GM21447 (cell line): Measurements from ENCODE around the gene LYZL1.
"Not testable (repeated sequence)": the region's sequence is repeated elsewhere in the genome, so short reads cannot be mapped to it uniquely, and the experiment has no call there.

Experiments
- ATAC-seq: cut with Tn5 transposase; IDR thresholded peaks from one replicate; pipeline ENCODE4 v1.9.1; 2021; ENCODE audit not compliant: unreplicated experiment

LYZL1 gene

DNA sequence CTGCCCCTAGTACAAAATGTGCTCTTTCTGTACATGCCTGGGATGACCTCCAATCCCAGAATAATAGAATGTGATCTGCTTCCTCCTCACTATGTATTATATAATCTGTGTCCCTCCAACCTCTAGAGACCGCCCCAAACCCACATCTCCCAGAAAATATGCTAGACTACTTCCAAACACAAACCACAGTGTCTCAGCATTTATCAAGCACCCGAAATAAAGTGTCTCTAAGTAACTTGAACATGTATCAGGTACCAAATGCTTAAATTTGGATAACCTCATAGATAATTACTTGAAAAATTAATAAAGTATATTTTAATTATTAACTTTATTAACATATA, 16.1 kb downstream of the LYZL1 start:
- ATAC-seq, result no peak

DNA sequence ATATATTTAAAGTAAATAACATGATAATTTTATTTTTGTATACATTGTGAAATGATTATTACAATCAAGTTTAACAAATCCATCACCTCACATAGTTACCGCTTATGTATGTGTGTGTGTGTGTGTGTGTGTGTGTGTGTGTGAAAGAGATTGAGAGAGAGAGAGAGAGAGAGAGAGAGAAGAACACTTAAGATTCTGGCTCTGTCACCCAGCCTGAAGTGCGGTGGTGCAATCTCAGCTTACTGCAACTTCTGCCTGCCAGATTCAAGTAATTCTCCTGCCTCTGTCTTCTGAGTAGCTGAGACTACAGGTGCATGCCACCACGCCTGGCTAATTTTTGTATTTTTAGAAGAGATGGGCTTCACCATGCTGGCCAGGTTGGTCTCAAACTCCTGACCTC, 17.8 kb downstream of the LYZL1 start:
- ATAC-seq, result no peak

GRCh38 chr10:29308142-29308541, 19.3 kb downstream of the LYZL1 start:
- ATAC-seq, result not testable (repeated sequence)

GRCh38 chr10:29309465-29309864, 20.6 kb downstream of the LYZL1 start:
- ATAC-seq, result no peak

- not testable (repeated sequence) for ATAC-seq
Observed at GRCh38 chr10:29310463-29310862, 21.6 kb downstream of the LYZL1 start.

GRCh38 chr10:29313071-29313470, 24.2 kb downstream of the LYZL1 start:
- ATAC-seq, result no peak

GRCh38 chr10:29314726-29315125, 25.9 kb downstream of the LYZL1 start:
- no peak for ATAC-seq

DNA sequence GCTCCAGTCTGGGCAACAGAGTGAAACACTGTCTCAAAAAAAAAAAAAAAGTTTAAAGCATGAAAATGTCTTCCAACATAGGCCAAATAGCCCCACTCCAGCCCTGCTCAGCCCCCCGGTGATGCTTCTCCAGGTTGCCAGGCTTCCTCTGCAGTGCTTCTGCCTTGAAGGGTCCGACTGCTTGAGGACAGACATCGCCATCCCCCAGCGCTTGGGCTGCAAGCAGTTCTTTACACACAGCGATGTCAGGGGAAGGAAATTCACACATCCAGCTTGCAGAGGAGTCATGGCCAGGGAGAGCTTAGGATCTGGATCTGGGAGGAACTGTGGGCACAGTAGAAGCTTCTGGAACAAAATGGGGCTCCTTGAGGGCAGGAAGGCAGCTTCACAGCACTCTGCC, 26.9 kb downstream of the LYZL1 start:
- no peak for ATAC-seq

GRCh38 chr10:29316308-29317026, 27.6 kb downstream of the LYZL1 start:
- ATAC-seq, result no peak

DNA sequence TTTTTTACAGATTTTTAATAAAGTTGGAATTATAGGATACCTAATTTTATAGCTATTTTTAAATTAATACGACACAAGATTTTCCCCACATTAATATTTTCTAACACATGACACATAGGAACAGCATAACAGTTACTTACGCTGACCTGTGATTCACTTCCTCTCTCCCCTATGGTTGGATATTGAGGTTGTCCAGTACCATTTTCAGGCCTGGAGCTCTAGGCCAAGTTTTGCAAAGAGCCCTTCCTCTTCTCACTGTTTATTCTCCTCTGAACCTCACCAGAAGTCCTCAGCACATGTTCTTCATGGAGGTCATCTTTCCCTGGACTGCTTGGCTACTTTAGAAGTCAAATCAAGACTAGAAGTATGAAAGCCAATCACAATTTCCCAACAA, 28.2 kb downstream of the LYZL1 start:
- no peak for ATAC-seq

GRCh38 chr10:29317423-29318021, 28.7 kb downstream of the LYZL1 start:
- no peak for ATAC-seq

DNA sequence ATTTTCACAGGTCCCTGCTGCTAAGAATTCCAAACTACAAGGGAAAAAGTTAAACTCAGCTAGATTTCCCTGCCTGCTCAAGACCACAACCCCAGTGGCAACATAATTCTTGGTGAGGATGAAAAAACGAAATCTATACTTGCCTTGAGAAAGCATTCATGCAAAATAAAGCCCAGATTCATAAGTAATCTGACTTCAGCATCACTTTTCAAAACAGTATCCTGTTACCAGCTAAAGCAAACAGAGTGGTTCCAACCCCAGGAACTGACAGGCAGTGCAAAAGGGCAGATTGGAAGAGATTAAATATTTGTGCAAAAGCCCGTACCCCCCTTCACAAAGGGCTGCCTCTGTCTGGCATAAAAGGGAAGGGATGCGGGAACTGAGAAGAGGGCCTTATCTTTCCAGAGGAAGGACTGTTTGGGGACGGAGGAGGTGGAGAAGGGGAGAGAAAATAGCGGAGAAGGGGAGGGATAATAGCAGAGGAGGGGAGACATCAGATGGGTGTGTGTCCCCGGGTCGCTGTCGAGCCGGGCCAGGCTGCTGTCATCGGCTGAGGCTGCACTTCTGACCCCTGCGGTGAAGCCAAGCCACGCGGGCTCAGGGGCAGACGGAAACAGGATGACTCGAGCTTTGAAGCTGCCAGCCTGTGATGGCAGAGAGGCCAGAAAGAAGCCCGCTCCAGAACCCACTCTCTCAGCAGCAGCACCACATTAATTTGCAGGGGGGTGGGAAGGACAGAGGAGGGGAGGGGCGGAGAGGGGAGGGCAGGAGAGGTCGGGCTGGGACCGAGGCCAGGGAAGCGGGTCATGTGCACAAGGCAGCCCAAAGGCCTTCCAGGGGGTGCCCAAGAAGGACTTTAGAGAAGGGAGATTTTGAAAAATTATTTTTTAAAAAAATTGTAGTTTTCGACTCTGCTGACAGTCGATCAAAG, 29.5 kb downstream of the LYZL1 start:
- ATAC-seq, result not testable (repeated sequence)

GRCh38 chr10:29319205-29319781, 30.4 kb downstream of the LYZL1 start:
- no peak for ATAC-seq

DNA sequence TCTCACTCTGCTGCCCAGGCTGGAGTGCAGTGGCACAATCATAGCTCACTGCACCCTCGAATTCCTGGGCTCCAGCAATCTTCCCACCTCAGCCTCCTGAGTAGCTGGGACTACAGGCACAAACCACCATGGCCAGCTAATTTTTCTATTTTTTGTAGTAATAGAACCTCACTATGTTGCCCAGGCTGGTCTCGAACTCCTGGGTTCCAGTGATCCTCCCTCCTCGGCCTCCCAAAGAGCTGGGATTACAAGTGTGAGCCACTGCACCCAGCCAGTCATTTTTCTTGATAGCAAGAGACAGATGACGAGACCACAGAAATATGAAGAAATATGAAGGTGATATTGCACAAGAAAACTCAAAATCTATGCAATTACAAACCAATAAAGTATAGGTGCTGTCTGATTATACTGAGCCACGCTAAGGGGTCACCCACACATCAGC, 31.8 kb downstream of the LYZL1 start:
- ATAC-seq, result not testable (repeated sequence)

DNA sequence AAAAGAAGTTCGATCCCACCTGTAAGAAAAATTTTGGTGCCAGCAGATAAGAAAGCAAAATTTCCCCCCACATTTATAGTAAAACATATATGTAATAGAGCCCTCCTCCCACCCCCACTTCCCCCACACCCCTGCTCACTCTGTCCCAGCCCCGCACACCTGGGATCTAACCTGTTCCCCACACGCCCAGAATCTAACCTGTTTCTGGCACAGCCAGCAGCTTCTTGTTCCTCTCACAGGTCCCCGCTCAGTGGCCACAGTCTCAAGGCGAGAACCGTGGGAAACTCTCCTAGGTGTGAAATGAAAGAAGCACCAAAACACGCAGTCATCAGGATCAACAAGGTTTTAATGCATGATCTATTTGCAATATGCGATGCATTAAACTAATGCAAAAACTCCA, 32.8 kb downstream of the LYZL1 start:
- no peak for ATAC-seq

DNA sequence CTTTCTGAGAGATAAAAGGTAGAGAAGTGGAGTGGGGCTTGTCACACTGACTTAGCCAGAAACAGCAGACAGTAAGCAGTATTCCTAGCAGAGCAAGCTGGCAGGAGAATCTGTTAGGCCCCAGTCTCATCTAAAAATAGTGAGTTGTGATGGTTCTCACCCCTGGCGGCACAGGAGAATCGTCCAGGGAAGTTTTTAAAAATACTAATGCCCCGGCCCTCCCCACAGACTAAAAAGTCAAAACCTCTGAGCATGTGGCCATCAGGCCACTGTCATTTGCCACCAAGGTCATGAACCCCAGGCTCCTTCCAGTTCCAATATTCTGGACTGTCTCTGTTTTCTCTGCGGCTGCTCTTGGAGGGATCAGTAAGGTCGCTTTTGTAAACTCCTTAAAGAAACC, 34.0 kb downstream of the LYZL1 start:
- no peak for ATAC-seq

DNA sequence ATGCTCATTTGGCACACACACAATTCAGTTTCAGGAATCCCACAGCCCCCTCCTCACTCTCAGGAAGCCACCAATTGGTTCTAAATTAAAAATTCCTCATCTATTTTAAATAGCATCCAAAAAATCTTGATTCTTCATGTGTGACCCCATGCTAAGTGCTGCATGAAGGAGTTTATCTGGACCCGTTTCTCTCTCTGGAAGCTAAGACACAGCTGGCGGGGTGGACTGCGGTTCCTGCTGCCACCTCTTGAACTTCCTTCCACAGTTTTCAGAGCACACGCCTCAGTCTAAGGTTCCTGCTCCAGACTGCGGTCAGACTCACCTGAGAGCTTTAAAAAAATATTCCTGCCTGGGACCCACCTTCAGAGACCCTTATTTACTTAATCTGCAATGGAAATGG, 34.5 kb downstream of the LYZL1 start:
- ATAC-seq, result no peak

- no peak for ATAC-seq
Observed at GRCh38 chr10:29324220-29324841, 35.5 kb downstream of the LYZL1 start.

- no peak for ATAC-seq
Observed at GRCh38 chr10:29326299-29326698, 37.4 kb downstream of the LYZL1 start.

DNA sequence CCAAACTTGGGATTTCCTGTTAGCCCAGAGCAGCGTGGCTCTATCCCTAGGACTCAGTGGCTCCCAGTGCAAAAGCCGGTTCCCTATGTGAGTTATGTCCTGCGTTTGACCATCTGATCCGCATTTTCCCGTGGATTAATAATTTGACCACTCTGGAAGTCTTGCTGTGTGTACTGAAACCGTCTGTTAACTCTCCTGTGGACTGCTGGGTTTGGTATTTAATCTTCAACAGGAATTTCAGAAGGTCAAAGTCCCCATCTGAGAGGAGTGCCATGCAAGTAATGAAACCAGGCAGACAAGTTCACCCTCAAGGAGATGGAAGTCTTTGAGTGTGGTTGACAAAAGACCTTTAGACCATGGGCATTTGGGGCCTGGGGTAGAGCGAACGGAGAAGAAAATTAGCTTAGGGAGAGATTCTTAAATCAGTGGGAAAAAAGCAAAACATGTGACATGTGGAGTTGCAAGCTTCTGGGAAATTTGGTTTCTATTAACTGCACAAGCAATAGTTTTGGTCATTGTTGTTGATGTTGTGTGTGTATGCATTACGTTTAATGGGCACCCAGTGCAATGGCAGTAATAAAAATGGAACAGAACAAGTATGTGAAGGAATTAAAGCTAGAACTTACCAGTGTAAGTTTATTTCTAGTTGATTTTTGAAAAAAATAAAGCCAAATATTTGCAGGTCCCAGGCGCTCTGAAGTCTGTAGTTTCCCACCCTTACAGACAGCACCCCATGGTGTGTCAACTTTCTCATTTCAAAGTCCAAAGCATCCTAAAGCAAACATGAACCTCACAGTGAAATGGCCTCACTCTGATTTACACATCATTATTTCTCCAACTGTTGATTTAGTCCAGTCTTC, 38.2 kb downstream of the LYZL1 start:
- no peak for ATAC-seq
